OCI-LY1 (cell line): ENCODE data around the gene HTT.
"Not testable (repeated sequence)": the region's sequence is repeated elsewhere in the genome, so short reads cannot be mapped to it uniquely, and the experiment has no call there.

ENCODE experiments used
- H2AFZ ChIP-seq: fragments of 200-600 bp; sonication (generic), shearing (Covaris generic); 2 replicates; pipeline ENCODE4 v1.6.0; 2014; ENCODE audit warnings: antibody characterized with exemption, mild to moderate bottlenecking, low read length
- H3F3A ChIP-seq: fragments of 200-600 bp; sonication (generic), shearing (Covaris generic); 2 replicates; pipeline ENCODE4 v1.6.0; 2014; ENCODE audit warnings: mild to moderate bottlenecking, antibody characterized with exemption, low read length, moderate library complexity; ENCODE audit not compliant: insufficient read depth
- H3K27ac ChIP-seq: fragments of 200-600 bp; sonication (generic); 2 replicates; pipeline ENCODE4 v1.5.1; 2014; ENCODE audit warnings: low read length, mixed run types, mild to moderate bottlenecking, low read depth; ENCODE audit not compliant: poor library complexity, severe bottlenecking
- H3K27me3 ChIP-seq: fragments of 200-600 bp; sonication (generic); 2 replicates; pipeline ENCODE4 v1.6.0; 2014; ENCODE audit warnings: antibody characterized with exemption, mild to moderate bottlenecking, low read length, moderate library complexity; ENCODE audit not compliant: insufficient read depth
- H3K36me3 ChIP-seq: fragments of 200-600 bp; sonication (generic); 2 replicates; pipeline ENCODE4 v1.6.1; 2014; ENCODE audit warnings: mild to moderate bottlenecking, antibody characterized with exemption, low read length, moderate library complexity, mixed read lengths; ENCODE audit not compliant: insufficient read depth
- H3K4me1 ChIP-seq: fragments of 200-600 bp; sonication (generic); 2 replicates; pipeline ENCODE4 v1.5.1; 2014; ENCODE audit warnings: mild to moderate bottlenecking, low read length, moderate library complexity; ENCODE audit not compliant: insufficient read depth, severe bottlenecking
- H3K4me2 ChIP-seq: fragments of 200-600 bp; sonication (generic), shearing (Covaris generic); 2 replicates; pipeline ENCODE4 v1.6.1; 2014; ENCODE audit warnings: low read length
- H3K4me3 ChIP-seq: fragments of 200-600 bp; sonication (generic); 2 replicates; pipeline ENCODE4 v1.5.1; 2014; ENCODE audit warnings: low read length, low read depth, mild to moderate bottlenecking, mixed read lengths; ENCODE audit not compliant: poor library complexity, severe bottlenecking
- H3K79me2 ChIP-seq: fragments of 200-600 bp; shearing (Covaris generic); 2 replicates; pipeline ENCODE4 v1.6.1; 2016; ENCODE audit warnings: mixed run types, low read length, mixed read lengths; ENCODE audit not compliant: insufficient read depth
- H3K9ac ChIP-seq: fragments of 200-600 bp; sonication (generic), shearing (Covaris generic); 2 replicates; pipeline ENCODE4 v1.6.1; 2014; ENCODE audit warnings: mild to moderate bottlenecking, low read length, mixed read lengths
- H3K9me2 ChIP-seq: fragments of 200-600 bp; sonication (generic), shearing (Covaris generic); 2 replicates; pipeline ENCODE4 v1.6.1; 2014; ENCODE audit warnings: low read depth, mild to moderate bottlenecking, low read length, mixed read lengths
- H3K9me3 ChIP-seq: fragments of 200-600 bp; shearing (Covaris generic); 2 replicates; pipeline ENCODE4 v1.6.1; 2014; ENCODE audit warnings: low read length, mixed read lengths
- H4K20me1 ChIP-seq: fragments of 200-600 bp; sonication (generic), shearing (Covaris generic); 2 replicates; pipeline ENCODE4 v1.6.0; 2016; ENCODE audit warnings: mild to moderate bottlenecking, low read length; ENCODE audit not compliant: insufficient read depth
- EZH2 ChIP-seq: fragments of 200-600 bp; sonication (generic), shearing (Covaris generic); IDR thresholded peaks from 2 replicates; pipeline ENCODE4 v1.8.0; 2017; ENCODE audit warnings: borderline replicate concordance, mixed run types, mild to moderate bottlenecking, antibody characterized with exemption, low read length, moderate library complexity, mixed read lengths
- TF ChIP-seq, protein P1 (sequence below): fragments of 200-600 bp; sonication (generic), shearing (Covaris generic); IDR thresholded peaks from 2 replicates; pipeline ENCODE4 v1.5.1; 2017; ENCODE audit warnings: mild to moderate bottlenecking, antibody characterized with exemption, low read length, moderate library complexity, mixed read lengths

The HTT gene

GRCh38 chr4:3145234-3145924 is 70.9 kb downstream of the HTT start:
- TF ChIP-seq, protein P1, sequence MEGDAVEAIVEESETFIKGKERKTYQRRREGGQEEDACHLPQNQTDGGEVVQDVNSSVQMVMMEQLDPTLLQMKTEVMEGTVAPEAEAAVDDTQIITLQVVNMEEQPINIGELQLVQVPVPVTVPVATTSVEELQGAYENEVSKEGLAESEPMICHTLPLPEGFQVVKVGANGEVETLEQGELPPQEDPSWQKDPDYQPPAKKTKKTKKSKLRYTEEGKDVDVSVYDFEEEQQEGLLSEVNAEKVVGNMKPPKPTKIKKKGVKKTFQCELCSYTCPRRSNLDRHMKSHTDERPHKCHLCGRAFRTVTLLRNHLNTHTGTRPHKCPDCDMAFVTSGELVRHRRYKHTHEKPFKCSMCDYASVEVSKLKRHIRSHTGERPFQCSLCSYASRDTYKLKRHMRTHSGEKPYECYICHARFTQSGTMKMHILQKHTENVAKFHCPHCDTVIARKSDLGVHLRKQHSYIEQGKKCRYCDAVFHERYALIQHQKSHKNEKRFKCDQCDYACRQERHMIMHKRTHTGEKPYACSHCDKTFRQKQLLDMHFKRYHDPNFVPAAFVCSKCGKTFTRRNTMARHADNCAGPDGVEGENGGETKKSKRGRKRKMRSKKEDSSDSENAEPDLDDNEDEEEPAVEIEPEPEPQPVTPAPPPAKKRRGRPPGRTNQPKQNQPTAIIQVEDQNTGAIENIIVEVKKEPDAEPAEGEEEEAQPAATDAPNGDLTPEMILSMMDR: no peak
- TF ChIP-seq EZH2: no peak
- no peaks in the 10 kb centered on the region for H3K9me2 ChIP-seq
- no peaks in the 10 kb centered on the region for H3K9me3 ChIP-seq
- H3K36me3 ChIP-seq: peaks cover 19% of the 10 kb centered on the region
- no peak overlapping the region for H3K9ac ChIP-seq
- H4K20me1 ChIP-seq: no peaks in the 10 kb centered on the region
- H3K27me3 ChIP-seq: no peaks in the 10 kb centered on the region
- no peak overlapping the region for H2AFZ ChIP-seq
- H3K4me3 ChIP-seq: no peak overlapping the region
- H3K27ac ChIP-seq: no peak overlapping the region
- H3F3A ChIP-seq: no peaks in the 10 kb centered on the region
- no peak overlapping the region for H3K4me2 ChIP-seq
- no peaks in the 10 kb centered on the region for H3K79me2 ChIP-seq
- no peaks in the 10 kb centered on the region for H3K4me1 ChIP-seq

GRCh38 chr4:3148926-3149325 is 74.4 kb downstream of the HTT start:
- H3K4me3 ChIP-seq: no peak overlapping the region
- no peaks in the 10 kb centered on the region for H3K4me1 ChIP-seq
- TF ChIP-seq EZH2: no peak
- TF ChIP-seq, protein P1: no peak
- no peaks in the 10 kb centered on the region for H3F3A ChIP-seq
- H3K27me3 ChIP-seq: no peaks in the 10 kb centered on the region
- H3K9me3 ChIP-seq: no peaks in the 10 kb centered on the region
- H4K20me1 ChIP-seq: no peaks in the 10 kb centered on the region
- no peak overlapping the region for H3K4me2 ChIP-seq
- H3K27ac ChIP-seq: no peak overlapping the region
- H3K79me2 ChIP-seq: no peaks in the 10 kb centered on the region
- H3K36me3 ChIP-seq: peaks cover 29% of the 10 kb centered on the region
- no peak overlapping the region for H2AFZ ChIP-seq
- H3K9ac ChIP-seq: no peak overlapping the region
- H3K9me2 ChIP-seq: no peaks in the 10 kb centered on the region

GRCh38 chr4:3151238-3151637 is 76.8 kb downstream of the HTT start:
- H3K79me2 ChIP-seq, H4K20me1 ChIP-seq, H3K9me2 ChIP-seq, H3K9me3 ChIP-seq, H3K9ac ChIP-seq, H3K4me3 ChIP-seq, H3K27ac ChIP-seq, H2AFZ ChIP-seq, H3K4me2 ChIP-seq, H3F3A ChIP-seq, H3K27me3 ChIP-seq, H3K4me1 ChIP-seq: not testable (repeated sequence)
- peaks cover 26% of the 10 kb centered on the region for H3K36me3 ChIP-seq

- H3K4me3 ChIP-seq: no peak overlapping the region
- H4K20me1 ChIP-seq: no peaks in the 10 kb centered on the region
- H3K4me2 ChIP-seq: no peak overlapping the region
- no peaks in the 10 kb centered on the region for H3K9me2 ChIP-seq
- no peaks in the 10 kb centered on the region for H3K4me1 ChIP-seq
- H2AFZ ChIP-seq: no peak overlapping the region
- H3K79me2 ChIP-seq: no peaks in the 10 kb centered on the region
- no peaks in the 10 kb centered on the region for H3F3A ChIP-seq
- no peak for TF ChIP-seq EZH2
- TF ChIP-seq, protein P1: no peak
- H3K9me3 ChIP-seq: no peaks in the 10 kb centered on the region
- H3K27me3 ChIP-seq: no peaks in the 10 kb centered on the region
- H3K9ac ChIP-seq: no peak overlapping the region
- H3K27ac ChIP-seq: no peak overlapping the region
- peaks cover 25% of the 10 kb centered on the region for H3K36me3 ChIP-seq
Observed at GRCh38 chr4:3157366-3157765, 82.9 kb downstream of the HTT start.
